Memory B cell (primary cell): ENCODE data around the gene FTO.
"Not testable (repeated sequence)": the region's sequence is repeated elsewhere in the genome, so short reads cannot be mapped to it uniquely, and the experiment has no call there.

ENCODE experiments used
- ATAC-seq: fragments of 150-1000 bp; cut with Tn5 transposase; 2 replicates; pipeline ENCODE4 v1.10.0; 2021; ENCODE audit warnings: low read depth, mild to moderate bottlenecking, moderate library complexity
- DNase-seq, 2 donors: peaks; one replicate each; pipeline ENCODE4 v3.0.0; 2022; ENCODE audit warnings: low spot score in 2 of 2
- H3K27ac Mint-ChIP-seq: one replicate; pipeline ENCODE4 v1.8.0; 2022; ENCODE audit warnings: mild to moderate bottlenecking, moderate library complexity, mixed read lengths
- H3K27me3 Mint-ChIP-seq: one replicate; pipeline ENCODE4 v1.8.0; 2022; ENCODE audit warnings: mixed read lengths
- H3K36me3 Mint-ChIP-seq: one replicate; pipeline ENCODE4 v1.8.0; 2022; ENCODE audit warnings: mild to moderate bottlenecking, mixed read lengths
- H3K4me1 Mint-ChIP-seq: one replicate; pipeline ENCODE4 v1.8.0; 2022; ENCODE audit warnings: mixed read lengths
- H3K4me3 Mint-ChIP-seq: one replicate; pipeline ENCODE4 v1.8.0; 2022; ENCODE audit warnings: mild to moderate bottlenecking, moderate library complexity, mixed read lengths
- H3K9me3 Mint-ChIP-seq: one replicate; pipeline ENCODE4 v1.8.0; 2022; ENCODE audit warnings: mixed read lengths

FTO gene

DNA sequence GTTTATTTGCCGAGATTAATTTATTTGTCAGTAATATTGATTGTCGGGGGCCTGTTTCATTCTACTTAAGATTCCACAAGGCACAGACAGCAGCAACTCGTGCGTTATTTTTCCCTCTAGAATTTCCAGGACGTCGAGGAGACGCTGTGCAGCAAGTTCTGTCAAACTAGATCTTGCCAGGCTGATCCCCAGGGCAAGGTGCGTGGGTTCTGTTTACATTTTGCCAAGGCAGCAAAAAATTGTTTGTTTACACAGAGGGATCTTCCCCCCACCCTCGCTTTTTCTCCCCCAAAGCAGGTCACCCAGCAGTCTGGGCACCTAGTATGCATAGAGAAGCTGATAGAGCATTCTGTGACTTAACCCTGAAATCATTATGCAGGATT is 471.2 kb downstream of the FTO start:
- no peak for DNase-seq
- Mint-ChIP-seq H3K4me1 (peaks cover 2% of the 10 kb centered on the region), H3K27ac (no peak overlapping the region), H3K36me3 (no peaks in the 10 kb centered on the region), H3K9me3 (no peaks in the 10 kb centered on the region), H3K4me3 (no peak overlapping the region), H3K27me3 (peaks cover 8% of the 10 kb centered on the region)
- no peak for ATAC-seq

DNA sequence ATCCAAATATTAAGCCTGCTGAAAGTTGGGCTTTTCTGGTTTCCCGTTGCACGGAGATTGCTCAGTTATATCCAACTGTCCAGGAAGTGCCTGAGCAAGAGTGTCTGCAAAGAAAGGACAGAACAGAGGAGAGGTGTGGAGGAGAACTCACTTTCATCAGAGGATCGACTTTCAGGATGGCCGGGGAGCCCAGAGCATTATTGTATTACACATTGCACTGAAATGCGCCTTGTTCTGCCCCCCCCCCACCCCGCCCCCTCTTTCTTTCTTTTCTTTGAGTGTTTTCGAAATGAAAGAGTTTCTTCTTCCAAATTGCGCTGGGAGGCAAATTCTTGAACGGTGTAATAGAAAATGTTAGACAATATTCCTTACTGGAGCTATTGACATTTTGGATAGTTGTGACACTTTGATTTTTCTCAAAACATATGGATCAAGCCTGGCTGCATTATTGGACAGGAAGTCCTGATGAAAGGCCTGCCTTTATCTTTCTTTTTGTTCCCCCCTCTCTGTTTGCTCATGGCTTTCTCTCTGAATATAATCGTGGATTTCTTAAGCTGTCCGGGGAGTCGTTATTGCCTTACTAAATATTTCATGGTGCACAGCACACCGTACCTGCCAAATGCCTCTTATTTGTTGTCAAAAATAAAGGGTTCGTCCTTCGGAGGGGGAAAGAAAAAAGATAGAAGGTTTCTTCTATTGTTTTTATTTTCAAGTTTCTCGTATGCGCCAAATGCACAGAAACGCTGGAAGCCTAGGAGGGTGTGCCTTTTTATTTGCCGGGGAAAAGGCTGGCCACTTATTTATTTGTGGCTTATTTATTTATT is 471.8 kb downstream of the FTO start:
- Mint-ChIP-seq H3K9me3 (no peaks in the 10 kb centered on the region), H3K27ac (no peak overlapping the region), H3K4me3 (no peak overlapping the region), H3K27me3 (peaks cover 8% of the 10 kb centered on the region), H3K36me3 (no peaks in the 10 kb centered on the region), H3K4me1 (peaks cover 2% of the 10 kb centered on the region)
- ATAC-seq (no peak), DNase-seq (no peak)

- Mint-ChIP-seq H3K4me1 (peaks cover 2% of the 10 kb centered on the region), H3K4me3 (no peak overlapping the region), H3K27me3 (peaks cover 8% of the 10 kb centered on the region), H3K27ac (no peak overlapping the region), H3K36me3 (no peaks in the 10 kb centered on the region), H3K9me3 (no peaks in the 10 kb centered on the region)
- no peak for DNase-seq
- ATAC-seq = no peak
Measured at GRCh38 chr16:54176376-54176901, 472.5 kb downstream of the FTO start.

DNA sequence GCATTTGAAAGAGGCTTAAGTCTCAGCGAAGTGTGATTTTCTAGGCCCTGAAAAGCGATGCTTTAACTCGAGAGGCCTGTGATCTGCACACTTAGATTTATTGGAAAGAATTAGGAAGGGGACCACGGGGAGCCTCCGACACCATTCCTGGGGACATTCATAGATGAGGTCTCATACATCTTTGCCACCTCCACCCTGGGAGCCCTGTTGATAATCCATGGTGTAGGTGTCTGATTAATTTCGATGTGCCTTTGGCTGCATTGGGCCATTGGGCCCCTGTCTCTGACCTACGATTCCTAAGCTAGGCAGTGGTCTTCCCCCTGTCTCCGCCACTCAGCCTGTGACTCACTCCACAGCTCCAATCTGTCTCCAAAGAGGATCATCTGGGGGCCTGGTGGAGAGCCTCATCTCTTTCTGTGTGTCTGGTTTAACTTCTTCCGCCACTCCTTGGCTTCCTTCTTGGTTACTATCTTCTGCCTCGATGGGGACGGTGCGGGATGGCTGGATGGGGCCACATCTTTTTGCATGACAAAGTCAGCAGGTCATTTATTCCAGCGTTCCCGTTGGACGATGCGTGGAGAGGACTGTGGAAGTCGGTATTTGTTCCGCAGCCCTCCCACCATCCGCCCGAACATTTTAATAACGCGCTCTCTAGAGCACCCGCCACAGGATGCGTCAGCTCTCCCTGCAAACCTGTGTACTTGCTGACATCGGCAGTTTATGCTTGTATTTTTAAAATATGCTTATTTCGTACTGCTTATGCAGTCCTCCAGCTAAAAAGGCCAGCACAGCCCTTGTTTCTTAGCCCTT is 473.3 kb downstream of the FTO start:
- DNase-seq (no peak), ATAC-seq (no peak)
- H3K27ac Mint-ChIP-seq = no peak overlapping the region
- H3K36me3 Mint-ChIP-seq = no peaks in the 10 kb centered on the region
- H3K4me3 Mint-ChIP-seq = no peak overlapping the region
- peaks cover 2% of the 10 kb centered on the region for H3K4me1 Mint-ChIP-seq
- H3K27me3 Mint-ChIP-seq = peaks cover 9% of the 10 kb centered on the region
- peaks cover under 1% of the 10 kb centered on the region for H3K9me3 Mint-ChIP-seq

DNA sequence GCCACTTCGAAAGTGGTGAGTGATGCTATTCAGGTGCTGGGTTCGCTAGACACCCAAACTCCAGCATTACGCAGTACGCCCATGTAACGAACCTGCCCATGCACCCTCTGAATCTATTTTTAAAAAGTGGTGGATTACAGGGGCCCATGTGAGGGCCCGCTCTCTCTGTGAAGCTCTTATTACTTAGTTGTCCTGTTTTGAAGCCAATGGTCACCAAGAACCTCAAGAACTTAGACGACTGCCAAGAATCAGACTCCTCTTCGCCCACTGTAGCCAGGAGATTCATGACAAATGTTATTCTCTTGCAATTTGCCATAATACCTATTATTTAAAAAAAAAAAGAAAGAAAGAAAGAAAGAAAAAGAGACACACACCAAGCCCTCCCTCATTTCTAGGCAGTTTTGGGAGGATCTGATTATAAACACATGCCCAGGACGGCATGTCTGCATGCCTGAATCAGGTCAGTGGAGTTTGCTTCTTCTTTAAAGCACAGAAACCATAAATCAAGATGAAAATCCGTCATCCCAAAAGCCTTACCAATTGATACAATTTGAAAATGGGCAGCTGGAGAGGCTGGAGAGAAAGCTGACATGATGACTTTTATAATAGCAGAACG is 474.0 kb downstream of the FTO start:
- peaks cover 2% of the 10 kb centered on the region for H3K4me1 Mint-ChIP-seq
- H3K27ac Mint-ChIP-seq = no peak overlapping the region

DNA sequence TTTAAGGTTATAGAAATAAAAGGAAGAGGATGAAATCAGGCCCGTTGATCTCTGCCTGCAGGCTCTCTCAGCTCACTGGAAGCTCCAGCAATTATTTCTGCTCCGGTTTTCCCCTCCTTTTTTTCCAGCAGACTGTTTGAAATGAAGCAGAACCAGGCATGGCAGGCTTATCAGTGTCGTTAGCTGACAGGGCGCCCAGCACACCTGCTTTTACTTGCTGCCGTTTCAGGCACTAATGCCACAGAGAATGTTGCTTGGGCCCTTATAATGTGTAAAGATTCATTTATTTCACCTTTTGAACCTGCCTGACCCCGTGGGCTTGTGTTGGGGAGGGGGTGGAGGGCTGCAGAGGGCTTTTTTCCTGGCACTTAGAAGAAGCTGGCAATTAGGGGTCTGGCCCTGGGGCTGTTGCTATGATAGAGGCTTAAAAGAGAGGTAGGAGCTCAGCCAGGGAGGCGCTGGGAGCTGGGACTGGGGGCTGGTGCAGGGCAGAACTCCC is 474.6 kb downstream of the FTO start:
- Mint-ChIP-seq H3K9me3 (peaks cover 4% of the 10 kb centered on the region), H3K36me3 (no peaks in the 10 kb centered on the region), H3K4me3 (no peak overlapping the region), H3K27me3 (peaks cover 11% of the 10 kb centered on the region), H3K27ac (no peak overlapping the region), H3K4me1 (peaks cover 2% of the 10 kb centered on the region)
- ATAC-seq (no peak), DNase-seq (no peak)

More for the DNA sequence above, 474.0 kb downstream of the FTO start:
- no peak for ATAC-seq
- Mint-ChIP-seq H3K9me3 (peaks cover 4% of the 10 kb centered on the region), H3K4me3 (no peak overlapping the region), H3K27me3 (peaks cover 11% of the 10 kb centered on the region), H3K36me3 (no peaks in the 10 kb centered on the region)
- no peak for DNase-seq

DNA sequence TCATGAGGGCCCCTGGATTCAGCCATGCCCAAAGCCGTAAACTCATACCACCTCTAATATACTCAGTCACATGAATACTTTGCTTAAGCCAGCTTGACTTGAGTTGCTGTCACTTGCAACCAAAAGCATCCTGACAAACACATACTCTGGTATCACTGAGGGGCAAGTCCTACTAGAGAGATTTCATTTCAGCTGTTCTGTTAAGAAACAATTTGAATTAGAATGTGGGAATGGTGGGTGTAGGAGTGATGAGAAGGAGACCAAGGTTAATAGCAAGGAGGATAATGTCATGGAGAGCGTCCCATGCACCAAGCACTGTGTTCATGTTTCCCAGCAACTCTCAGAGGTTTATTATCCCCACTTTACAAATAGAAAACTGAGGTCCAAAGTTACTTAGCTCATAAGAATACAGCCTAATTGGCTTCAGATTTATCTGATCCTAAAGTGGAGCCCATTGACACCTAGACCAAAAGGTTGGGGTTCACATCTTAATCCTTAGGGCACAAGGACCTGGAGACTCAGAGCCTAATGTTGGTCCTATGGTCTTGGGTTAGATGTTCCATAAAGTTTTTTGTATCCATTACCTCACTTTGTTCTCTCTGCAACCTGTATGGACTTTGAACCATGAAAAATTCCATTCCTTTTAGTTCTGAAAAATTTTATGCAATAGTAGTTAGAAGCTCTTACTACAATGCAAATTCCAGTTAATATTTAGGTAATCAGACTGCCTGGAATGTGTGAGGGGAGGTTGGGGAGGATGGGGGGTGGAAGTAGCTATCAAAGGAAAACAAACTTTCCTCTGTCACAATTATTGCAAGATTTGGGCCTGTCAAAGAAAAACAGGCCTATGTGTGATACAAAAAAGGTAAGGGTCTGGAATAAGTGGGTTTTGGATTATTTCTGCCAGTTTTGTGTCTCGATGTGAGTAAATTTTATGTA is 476.7 kb downstream of the FTO start:
- no peak for DNase-seq
- Mint-ChIP-seq H3K27me3 (peaks cover 12% of the 10 kb centered on the region), H3K27ac (no peak overlapping the region), H3K4me1 (no peaks in the 10 kb centered on the region), H3K36me3 (no peaks in the 10 kb centered on the region), H3K9me3 (peaks cover 9% of the 10 kb centered on the region), H3K4me3 (no peak overlapping the region)
- ATAC-seq = no peak

- H3K27ac Mint-ChIP-seq, H3K4me3 Mint-ChIP-seq, H3K36me3 Mint-ChIP-seq, ATAC-seq, DNase-seq, H3K4me1 Mint-ChIP-seq, H3K9me3 Mint-ChIP-seq: not testable (repeated sequence)
- peaks cover 12% of the 10 kb centered on the region for H3K27me3 Mint-ChIP-seq
Measured at GRCh38 chr16:54181683-54182329, 477.9 kb downstream of the FTO start.

DNA sequence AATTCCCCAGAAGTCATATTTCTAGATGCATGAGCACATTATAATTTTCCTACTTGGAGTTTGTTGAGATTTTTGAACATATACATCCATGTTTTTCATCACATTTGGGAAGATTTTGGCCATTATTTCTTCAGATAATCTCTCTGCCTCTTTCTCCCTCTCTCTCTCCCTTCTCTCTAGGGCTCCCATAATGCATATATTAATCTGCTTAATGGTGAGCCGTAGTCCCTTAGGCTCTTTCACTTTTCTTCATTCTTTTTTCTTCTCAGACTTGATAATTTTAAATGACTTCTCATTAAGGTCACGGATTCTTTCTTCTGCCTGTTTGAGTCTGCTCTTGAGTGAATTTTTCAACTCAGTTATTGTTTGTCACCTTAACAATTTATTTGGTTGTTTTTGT is 481.1 kb downstream of the FTO start:
- Mint-ChIP-seq H3K9me3 (peaks cover 9% of the 10 kb centered on the region), H3K27me3 (peaks cover 8% of the 10 kb centered on the region), H3K36me3 (no peaks in the 10 kb centered on the region), H3K4me3 (no peak overlapping the region), H3K27ac (no peak overlapping the region), H3K4me1 (no peaks in the 10 kb centered on the region)
- no peak for DNase-seq
- ATAC-seq = no peak

GRCh38 chr16:54191163-54191562 is 487.2 kb downstream of the FTO start:
- H3K9me3 Mint-ChIP-seq = peaks cover 3% of the 10 kb centered on the region
- no peaks in the 10 kb centered on the region for H3K36me3 Mint-ChIP-seq
- H3K4me3 Mint-ChIP-seq = no peak overlapping the region
- no peak for ATAC-seq
- H3K27ac Mint-ChIP-seq = no peak overlapping the region
- no peak for DNase-seq
- peaks cover 8% of the 10 kb centered on the region for H3K27me3 Mint-ChIP-seq
- H3K4me1 Mint-ChIP-seq = no peaks in the 10 kb centered on the region

DNA sequence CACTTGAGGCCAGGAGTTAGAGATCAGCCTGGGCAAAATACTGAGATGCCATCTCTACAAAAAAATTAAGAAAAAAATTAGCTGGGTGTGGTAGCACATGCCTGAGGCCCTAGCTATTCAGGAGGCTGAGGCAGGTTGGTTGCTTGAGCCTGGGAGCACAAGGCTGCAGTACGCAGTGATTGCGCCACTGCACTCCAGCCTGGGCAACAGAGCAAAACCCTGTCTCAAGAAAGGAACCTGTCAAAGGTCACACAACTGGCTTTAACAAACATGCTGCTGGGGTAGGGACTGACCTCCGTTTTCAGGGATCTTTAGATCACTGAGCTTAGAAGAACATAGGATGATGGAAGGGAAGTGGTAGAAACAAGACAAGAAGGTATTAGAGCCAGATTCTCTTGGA is 487.6 kb downstream of the FTO start:
- peaks cover 3% of the 10 kb centered on the region for H3K9me3 Mint-ChIP-seq
- H3K36me3 Mint-ChIP-seq = no peaks in the 10 kb centered on the region
- H3K27ac Mint-ChIP-seq = no peak overlapping the region
- H3K4me1 Mint-ChIP-seq = no peaks in the 10 kb centered on the region
- no peak overlapping the region for H3K4me3 Mint-ChIP-seq
- H3K27me3 Mint-ChIP-seq = peaks cover 8% of the 10 kb centered on the region
- no peak for DNase-seq
- no peak for ATAC-seq

DNA sequence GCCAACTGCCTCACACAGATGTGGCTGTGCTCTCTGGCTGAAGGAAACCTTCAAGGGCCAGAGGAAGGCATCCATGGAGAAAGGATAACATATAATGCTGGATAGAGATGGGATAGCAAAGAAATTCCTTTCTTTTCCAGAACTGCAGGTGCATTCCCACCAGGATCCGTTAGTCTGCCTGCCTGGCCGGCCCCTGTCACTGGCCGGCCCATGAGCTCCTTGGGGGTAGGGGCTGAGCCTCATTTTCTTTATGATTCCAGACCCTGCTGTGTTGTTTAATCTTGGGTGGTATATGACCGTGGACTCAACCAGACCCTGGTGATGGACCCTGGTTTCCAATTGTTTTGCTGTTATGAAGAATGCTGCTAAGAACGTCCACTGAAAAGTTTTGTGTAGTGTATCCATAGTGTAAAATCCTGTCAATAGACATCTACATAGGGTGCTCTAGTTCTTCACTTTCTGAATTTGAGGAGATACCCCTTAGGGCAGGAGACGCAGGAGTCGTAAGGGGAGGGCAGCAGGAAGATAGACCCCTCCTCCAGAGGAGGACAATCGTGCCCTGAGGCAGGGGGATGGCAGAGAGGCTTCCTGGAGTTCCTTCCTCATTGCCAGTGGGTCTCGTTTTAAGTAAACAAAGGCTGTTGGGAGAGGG is 489.2 kb downstream of the FTO start:
- H3K4me1 Mint-ChIP-seq = no peaks in the 10 kb centered on the region
- no peak overlapping the region for H3K27ac Mint-ChIP-seq
- H3K36me3 Mint-ChIP-seq = no peaks in the 10 kb centered on the region
- DNase-seq = no peak
- peaks cover 7% of the 10 kb centered on the region for H3K27me3 Mint-ChIP-seq
- H3K9me3 Mint-ChIP-seq = peaks cover 6% of the 10 kb centered on the region
- H3K4me3 Mint-ChIP-seq = no peak overlapping the region
- ATAC-seq = no peak
